Prostate gland (tissue), 2 donors: ENCODE results near the gene CCDC170. TPM values are rescaled to one million over a fixed set of nuclear protein-coding genes. Genes with fewer than 3 reads are reported as not detected.

Experiments
- DNase-seq: peaks from one replicate; pipeline ENCODE4 v3.0.0-alpha.2; 2019; ENCODE audit warnings: low spot score
- H3K27ac ChIP-seq, 2 donors: fragments of 200-600 bp; sonication (generic); 2 replicates each; pipeline ENCODE4 v1.5.1; 2017 to 2019
- H3K27me3 ChIP-seq: fragments of 200-600 bp; sonication (generic); replicated peaks from 2 replicates; pipeline ENCODE4 v1.5.1; 2019; ENCODE audit not compliant: insufficient read depth
- H3K36me3 ChIP-seq, 2 donors: fragments of 200-600 bp; sonication (generic); 1 replicate in 1 of 2; 2 replicates in 1 of 2; pipeline versions ENCODE4 v1.5.1 to v1.8.1; 2017 to 2019
- H3K4me1 ChIP-seq: fragments of 200-600 bp; sonication (generic); replicated peaks from 2 replicates; pipeline ENCODE4 v1.5.1; 2019
- H3K4me3 ChIP-seq, 2 donors: fragments of 200-600 bp; sonication (generic); 2 replicates each; pipeline ENCODE4 v1.5.1; 2017 to 2019
- H3K9me3 ChIP-seq: fragments of 200-600 bp; sonication (generic); 2 replicates; pipeline ENCODE4 v1.5.1; 2017
- CTCF ChIP-seq, 4 experiments: fragments of 200-600 bp in 2 of 4; fragments of 450-650 bp in 2 of 4; sonication (generic) in 2 of 4; IDR thresholded peaks; 1 replicate in 3 of 4; 2 replicates in 1 of 4; pipeline ENCODE4 v1.5.1; 2016 to 2019; ENCODE audit warnings: antibody characterized with exemption in 4 of 4, mild to moderate bottlenecking in 2 of 4, moderate library complexity in 2 of 4
- POLR2A ChIP-seq: fragments of 450-650 bp; IDR thresholded peaks from one replicate; pipeline ENCODE4 v1.6.1; 2016; ENCODE audit warnings: antibody characterized with exemption, mild to moderate bottlenecking
- POLR2AphosphoS5 ChIP-seq: sonication (generic); formaldehyde crosslinking; IDR thresholded peaks from one replicate; pipeline ENCODE4 v1.6.1; 2017; ENCODE audit warnings: antibody characterized with exemption
- WGBS: methylation state at CpG from one replicate; pipeline ENCODE4 v1.1.5; 2018; 5-methylcytosine and 5-hydroxymethylcytosine counted together
- intact Hi-C: fragments of 100-400 bp; cut with DNase I; formaldehyde crosslinking; loops from one replicate; pipeline ENCODE4 v1.14.2; 2022
- total RNA-seq, 2 donors: library from RNA; depleted of rRNA; stranded (reverse); fragments of >200 nt; gene quantifications; one replicate each; pipeline ENCODE4 v1.1.0, GENCODE V29; 2016

The CCDC170 gene
- total RNA-seq, 2 donors from 2014 or later: 0.32 to 0.85 TPM

GRCh38 chr6:151493161-151493803 is 535 bp upstream of the CCDC170 start:
- WGBS: 30% methylated on average over 14 of the region's 16 CpGs
- no peaks in the 10 kb centered on the region for H3K9me3 ChIP-seq
- no peaks in the 10 kb centered on the region for H3K4me1 ChIP-seq
- intact Hi-C loops: no loop called here
- TF ChIP-seq POLR2AphosphoS5: no peak
- no peak for TF ChIP-seq POLR2A
- TF ChIP-seq CTCF (IDR thresholded peaks at IDR 0.05): no peak
- H3K36me3 ChIP-seq: no peaks in the 10 kb centered on the region
- no peaks in the 10 kb centered on the region for H3K27me3 ChIP-seq
- H3K27ac ChIP-seq: peak overlapping the region in 1 of 2 donors; percentile 41
- H3K4me3 ChIP-seq: peak overlapping the region; percentile 55 to 56
- DNase-seq: no peak

GRCh38 chr6:151494235-151494935 is 568 bp downstream of the CCDC170 start:
- peak; percentile 17 for DNase-seq
- intact Hi-C loops: no loop called here
- peak overlapping the region; percentile 41 to 62 for H3K27ac ChIP-seq
- peak overlapping the region; percentile 55 to 56 for H3K4me3 ChIP-seq
- H3K27me3 ChIP-seq: no peaks in the 10 kb centered on the region
- no peaks in the 10 kb centered on the region for H3K36me3 ChIP-seq
- TF ChIP-seq POLR2AphosphoS5 (peak; percentile 27), POLR2A (no peak), CTCF (IDR thresholded peaks at IDR 0.05) (no peak)
- WGBS: 2% methylated on average over 41 of the region's 43 CpGs
- H3K9me3 ChIP-seq: no peaks in the 10 kb centered on the region
- H3K4me1 ChIP-seq: no peaks in the 10 kb centered on the region

- WGBS: 18% methylated on average over 4 of the region's 4 CpGs
- H3K9me3 ChIP-seq: no peaks in the 10 kb centered on the region
- TF ChIP-seq POLR2A (no peak), POLR2AphosphoS5 (no peak), CTCF (IDR thresholded peaks at IDR 0.05) (no peak)
- no peaks in the 10 kb centered on the region for H3K27me3 ChIP-seq
- no peaks in the 10 kb centered on the region for H3K36me3 ChIP-seq
- no peak overlapping the region for H3K27ac ChIP-seq
- peak overlapping the region; percentile 55 to 56 for H3K4me3 ChIP-seq
- intact Hi-C loops: no loop called here
- H3K4me1 ChIP-seq: no peaks in the 10 kb centered on the region
- no peak for DNase-seq
Observed at GRCh38 chr6:151494936-151495320, 1.1 kb downstream of the CCDC170 start.

- no peaks in the 10 kb centered on the region for H3K36me3 ChIP-seq
- no peak overlapping the region for H3K27ac ChIP-seq
- no peaks in the 10 kb centered on the region for H3K27me3 ChIP-seq
- intact Hi-C loops: no loop called here
- no peak overlapping the region for H3K4me3 ChIP-seq
- no peaks in the 10 kb centered on the region for H3K9me3 ChIP-seq
- no peak for DNase-seq
- TF ChIP-seq POLR2A (no peak), CTCF (IDR thresholded peaks at IDR 0.05) (no peak), POLR2AphosphoS5 (no peak)
- WGBS: 92% methylated on average over 9 of the region's 9 CpGs
- no peaks in the 10 kb centered on the region for H3K4me1 ChIP-seq
Observed at GRCh38 chr6:151495380-151495779, 1.6 kb downstream of the CCDC170 start.

- H3K9me3 ChIP-seq: no peaks in the 10 kb centered on the region
- no peak overlapping the region for H3K4me3 ChIP-seq
- H3K27me3 ChIP-seq: no peaks in the 10 kb centered on the region
- no peak overlapping the region for H3K27ac ChIP-seq
- DNase-seq: no peak
- no peaks in the 10 kb centered on the region for H3K36me3 ChIP-seq
- TF ChIP-seq CTCF (IDR thresholded peaks at IDR 0.05) (no peak), POLR2AphosphoS5 (no peak), POLR2A (no peak)
- intact Hi-C loops: no loop called here
- no peaks in the 10 kb centered on the region for H3K4me1 ChIP-seq
Observed at GRCh38 chr6:151497905-151498304, 4.1 kb downstream of the CCDC170 start.
